Activated CD8-positive, alpha-beta T cell treated with anti-CD3 and anti-CD28 coated beads for 36 hours (primary cell): ENCODE results near the gene SLC46A3. TPM values are rescaled to one million over a fixed set of nuclear protein-coding genes. Genes with fewer than 3 reads are reported as not detected.
"Not testable (repeated sequence)": the region's sequence is repeated elsewhere in the genome, so short reads cannot be mapped to it uniquely, and the experiment has no call there.

Source experiments
- ATAC-seq: fragments of 200-7000 bp; cut with Tn5 transposase; one replicate; pipeline ENCODE4 v1.10.0; 2021; ENCODE audit warnings: mild to moderate bottlenecking, moderate library complexity
- CTCF ChIA-PET: fragments of 350-600 bp; sonication (Branson Sonifier 250); formaldehyde crosslinking; loops from one replicate; lab custom pipeline; 2021; ENCODE audit warnings: antibody characterized with exemption; lab: Charles Lee
- POLR2A ChIA-PET: fragments of 350-600 bp; sonication (Branson Sonifier 250); formaldehyde crosslinking; loops from one replicate; lab custom pipeline; 2021; ENCODE audit warnings: antibody characterized with exemption; lab: Charles Lee
- DNase-seq: peaks from one replicate; pipeline ENCODE4 v3.0.0-alpha.2; 2020
- H3K27ac Mint-ChIP-seq: one replicate; pipeline ENCODE4 v1.8.0; 2021; ENCODE audit warnings: mild to moderate bottlenecking, mixed read lengths
- H3K27me3 Mint-ChIP-seq: one replicate; pipeline ENCODE4 v1.8.0; 2021; ENCODE audit warnings: mixed read lengths
- H3K36me3 Mint-ChIP-seq: one replicate; pipeline ENCODE4 v1.8.0; 2021; ENCODE audit warnings: low read depth, mixed read lengths
- H3K4me1 Mint-ChIP-seq: one replicate; pipeline ENCODE4 v1.8.0; 2021; ENCODE audit warnings: low read depth, mixed read lengths
- H3K4me3 Mint-ChIP-seq: one replicate; pipeline ENCODE4 v1.8.0; 2021; ENCODE audit warnings: mild to moderate bottlenecking, moderate library complexity, mixed read lengths
- H3K9me3 Mint-ChIP-seq: one replicate; pipeline ENCODE4 v1.8.0; 2021; ENCODE audit warnings: mixed read lengths
- intact Hi-C: fragments of 100-400 bp; cut with micrococcal nuclease; formaldehyde crosslinking; loops from one replicate; pipeline ENCODE4 v1.10.0; 2022
- total RNA-seq, 2 experiments: library from RNA; stranded (reverse); gene quantifications; one replicate each; pipeline ENCODE4 v1.2.3, GENCODE V29; 2021
- TF ChIP-seq, protein P1 (sequence below): fragments of 200-600 bp; IDR thresholded peaks from one replicate; pipeline ENCODE4 v1.8.0; 2022; ENCODE audit warnings: antibody characterized with exemption, mild to moderate bottlenecking

Gene SLC46A3
- total RNA-seq, 2 experiments from 2014 or later = 3.2 to 3.4 TPM

DNA sequence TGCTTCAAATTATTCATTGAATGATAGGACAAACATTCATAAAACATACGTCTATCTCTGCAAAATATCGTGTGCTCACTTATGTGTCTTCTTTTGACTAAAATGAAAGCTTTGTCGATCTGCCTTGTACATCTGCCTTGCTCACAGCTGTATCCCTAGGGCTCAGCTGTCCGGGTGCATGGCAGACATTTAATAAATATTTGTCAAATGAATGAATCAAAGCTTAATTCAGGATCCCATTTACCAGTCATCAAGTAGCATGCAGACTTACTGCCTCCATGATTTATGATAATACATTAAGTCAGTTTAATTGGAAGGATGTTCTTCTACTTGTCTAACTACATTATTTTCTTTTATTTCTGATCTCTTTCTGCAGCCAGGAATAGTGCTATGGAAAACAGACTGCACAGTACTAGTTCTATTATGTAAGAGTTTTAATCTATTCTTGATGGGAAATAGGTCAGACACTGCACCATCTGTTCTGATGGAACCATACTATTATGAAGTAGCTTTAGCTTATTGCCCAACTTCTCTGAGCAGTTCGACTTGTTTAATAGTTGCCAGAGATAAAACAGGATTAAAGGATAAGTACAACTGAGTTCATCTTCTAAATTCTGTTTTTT is 13.2 kb downstream of the SLC46A3 start:
- POLR2A ChIA-PET = no interaction called here
- H3K27ac Mint-ChIP-seq = no peak overlapping the region
- intact Hi-C loops = no loop called here
- H3K36me3 Mint-ChIP-seq = peaks cover 29% of the 10 kb centered on the region
- no peaks in the 10 kb centered on the region for H3K9me3 Mint-ChIP-seq
- no peak overlapping the region for H3K4me3 Mint-ChIP-seq
- DNase-seq = no peak
- CTCF ChIA-PET = no interaction called here
- no peak for ATAC-seq
- no peaks in the 10 kb centered on the region for H3K27me3 Mint-ChIP-seq
- TF ChIP-seq, protein P1, sequence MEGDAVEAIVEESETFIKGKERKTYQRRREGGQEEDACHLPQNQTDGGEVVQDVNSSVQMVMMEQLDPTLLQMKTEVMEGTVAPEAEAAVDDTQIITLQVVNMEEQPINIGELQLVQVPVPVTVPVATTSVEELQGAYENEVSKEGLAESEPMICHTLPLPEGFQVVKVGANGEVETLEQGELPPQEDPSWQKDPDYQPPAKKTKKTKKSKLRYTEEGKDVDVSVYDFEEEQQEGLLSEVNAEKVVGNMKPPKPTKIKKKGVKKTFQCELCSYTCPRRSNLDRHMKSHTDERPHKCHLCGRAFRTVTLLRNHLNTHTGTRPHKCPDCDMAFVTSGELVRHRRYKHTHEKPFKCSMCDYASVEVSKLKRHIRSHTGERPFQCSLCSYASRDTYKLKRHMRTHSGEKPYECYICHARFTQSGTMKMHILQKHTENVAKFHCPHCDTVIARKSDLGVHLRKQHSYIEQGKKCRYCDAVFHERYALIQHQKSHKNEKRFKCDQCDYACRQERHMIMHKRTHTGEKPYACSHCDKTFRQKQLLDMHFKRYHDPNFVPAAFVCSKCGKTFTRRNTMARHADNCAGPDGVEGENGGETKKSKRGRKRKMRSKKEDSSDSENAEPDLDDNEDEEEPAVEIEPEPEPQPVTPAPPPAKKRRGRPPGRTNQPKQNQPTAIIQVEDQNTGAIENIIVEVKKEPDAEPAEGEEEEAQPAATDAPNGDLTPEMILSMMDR = no peak
- H3K4me1 Mint-ChIP-seq = peaks cover 12% of the 10 kb centered on the region

DNA sequence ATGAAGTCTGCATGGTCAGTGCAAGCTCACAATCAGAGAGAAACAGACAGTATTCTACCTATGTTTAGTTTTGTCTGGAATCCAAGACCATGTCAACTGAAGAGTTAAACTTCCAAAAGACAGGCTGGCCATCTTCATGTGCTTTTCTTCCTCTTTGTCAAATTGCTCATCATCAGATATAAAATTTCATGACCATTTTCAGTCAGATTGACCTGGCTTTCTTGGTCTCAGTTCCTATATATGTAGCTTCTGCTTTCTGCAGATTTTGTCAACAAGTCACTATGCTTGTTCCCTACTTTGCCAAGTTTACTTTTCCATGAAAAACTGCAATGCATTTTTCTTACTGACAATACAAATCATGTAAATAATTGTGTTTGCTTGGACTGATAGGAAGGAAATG is 13.9 kb downstream of the SLC46A3 start:
- ATAC-seq = no peak
- Mint-ChIP-seq H3K27ac (no peak overlapping the region), H3K4me1 (peaks cover 9% of the 10 kb centered on the region), H3K36me3 (peaks cover 31% of the 10 kb centered on the region), H3K4me3 (no peak overlapping the region), H3K9me3 (no peaks in the 10 kb centered on the region), H3K27me3 (no peaks in the 10 kb centered on the region)
- intact Hi-C loops = no loop called here
- ChIA-PET POLR2A (no interaction called here), CTCF (no interaction called here)
- TF ChIP-seq, protein P1 = no peak
- no peak for DNase-seq

DNA sequence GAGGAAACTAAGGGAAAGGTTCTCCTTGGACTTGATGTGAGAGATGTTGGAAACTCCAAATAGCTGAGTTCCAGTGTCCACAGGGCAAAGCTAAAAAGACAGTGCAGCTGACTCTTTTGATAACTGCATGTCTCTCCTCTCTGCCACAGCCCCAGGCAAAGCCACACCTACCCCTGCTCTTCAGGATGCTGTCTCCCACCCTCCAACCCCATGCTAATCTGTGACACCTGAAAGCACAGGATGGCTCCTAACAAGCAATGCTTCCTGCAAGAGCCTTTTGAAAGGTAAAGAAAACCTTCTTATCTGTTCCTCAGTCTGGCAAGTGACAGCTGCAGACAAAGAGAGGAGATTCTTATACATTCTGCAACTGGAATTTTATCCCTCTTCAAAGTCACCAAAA is 14.5 kb downstream of the SLC46A3 start:
- Mint-ChIP-seq H3K27ac (no peak overlapping the region), H3K36me3 (peaks cover 27% of the 10 kb centered on the region), H3K27me3 (no peaks in the 10 kb centered on the region), H3K9me3 (no peaks in the 10 kb centered on the region), H3K4me1 (peaks cover 9% of the 10 kb centered on the region), H3K4me3 (no peak overlapping the region)
- no peak for ATAC-seq
- TF ChIP-seq, protein P1 = no peak
- no peak for DNase-seq
- POLR2A ChIA-PET = no interaction called here
- intact Hi-C loops = no loop called here
- CTCF ChIA-PET = no interaction called here

DNA sequence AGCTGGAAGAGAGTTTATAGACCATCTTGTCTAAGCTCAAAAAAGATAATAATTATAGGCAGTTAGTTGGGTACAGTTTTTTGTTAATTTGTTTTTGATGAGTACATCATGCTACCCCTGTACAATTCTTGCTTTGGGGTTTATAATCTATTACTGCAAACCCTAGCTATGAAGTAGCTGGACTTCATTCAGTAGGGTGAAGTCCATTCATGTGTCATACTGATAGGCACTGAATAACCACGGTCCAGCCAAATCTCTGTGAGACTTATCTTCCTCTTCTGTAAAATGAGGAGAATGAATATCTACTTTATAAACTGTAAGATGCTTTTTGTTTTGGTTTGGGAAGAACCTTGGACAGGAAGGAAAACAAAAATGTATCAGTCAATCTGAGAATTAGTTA is 19.5 kb downstream of the SLC46A3 start:
- H3K27me3 Mint-ChIP-seq = no peaks in the 10 kb centered on the region
- no peak for DNase-seq
- POLR2A ChIA-PET = no interaction called here
- intact Hi-C loops = no loop called here
- no peak overlapping the region for H3K27ac Mint-ChIP-seq
- H3K4me3 Mint-ChIP-seq = no peak overlapping the region
- peaks cover 26% of the 10 kb centered on the region for H3K36me3 Mint-ChIP-seq
- H3K4me1 Mint-ChIP-seq = no peaks in the 10 kb centered on the region
- CTCF ChIA-PET = no interaction called here
- TF ChIP-seq, protein P1 = no peak
- H3K9me3 Mint-ChIP-seq = no peaks in the 10 kb centered on the region
- ATAC-seq = no peak

DNA sequence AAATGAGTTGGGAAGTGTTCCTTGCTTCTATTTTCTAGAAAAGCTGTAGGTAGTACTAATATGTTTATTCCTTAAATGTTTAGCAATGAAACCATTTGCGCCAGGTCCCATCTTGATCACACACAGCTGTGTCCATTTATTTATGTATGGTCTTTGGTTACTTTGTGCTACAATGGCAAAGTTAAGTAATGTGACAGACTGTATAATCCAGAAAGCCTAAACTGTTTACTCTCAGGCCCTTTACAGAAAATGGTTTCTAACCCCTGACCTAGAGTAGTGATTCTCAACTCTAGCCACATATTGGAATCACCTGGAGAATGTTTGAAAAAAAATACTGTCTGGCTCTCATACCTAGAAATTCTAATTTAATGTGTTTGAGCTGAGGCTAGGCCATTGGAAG is 21.3 kb downstream of the SLC46A3 start:
- intact Hi-C loops = no loop called here
- no peaks in the 10 kb centered on the region for H3K4me1 Mint-ChIP-seq
- H3K27ac Mint-ChIP-seq = no peak overlapping the region
- H3K27me3 Mint-ChIP-seq = no peaks in the 10 kb centered on the region
- TF ChIP-seq, protein P1 = no peak
- H3K9me3 Mint-ChIP-seq = peaks cover 9% of the 10 kb centered on the region
- ChIA-PET CTCF (no interaction called here), POLR2A (no interaction called here)
- ATAC-seq (no peak), DNase-seq (no peak)
- no peak overlapping the region for H3K4me3 Mint-ChIP-seq
- H3K36me3 Mint-ChIP-seq = peaks cover 34% of the 10 kb centered on the region

DNA sequence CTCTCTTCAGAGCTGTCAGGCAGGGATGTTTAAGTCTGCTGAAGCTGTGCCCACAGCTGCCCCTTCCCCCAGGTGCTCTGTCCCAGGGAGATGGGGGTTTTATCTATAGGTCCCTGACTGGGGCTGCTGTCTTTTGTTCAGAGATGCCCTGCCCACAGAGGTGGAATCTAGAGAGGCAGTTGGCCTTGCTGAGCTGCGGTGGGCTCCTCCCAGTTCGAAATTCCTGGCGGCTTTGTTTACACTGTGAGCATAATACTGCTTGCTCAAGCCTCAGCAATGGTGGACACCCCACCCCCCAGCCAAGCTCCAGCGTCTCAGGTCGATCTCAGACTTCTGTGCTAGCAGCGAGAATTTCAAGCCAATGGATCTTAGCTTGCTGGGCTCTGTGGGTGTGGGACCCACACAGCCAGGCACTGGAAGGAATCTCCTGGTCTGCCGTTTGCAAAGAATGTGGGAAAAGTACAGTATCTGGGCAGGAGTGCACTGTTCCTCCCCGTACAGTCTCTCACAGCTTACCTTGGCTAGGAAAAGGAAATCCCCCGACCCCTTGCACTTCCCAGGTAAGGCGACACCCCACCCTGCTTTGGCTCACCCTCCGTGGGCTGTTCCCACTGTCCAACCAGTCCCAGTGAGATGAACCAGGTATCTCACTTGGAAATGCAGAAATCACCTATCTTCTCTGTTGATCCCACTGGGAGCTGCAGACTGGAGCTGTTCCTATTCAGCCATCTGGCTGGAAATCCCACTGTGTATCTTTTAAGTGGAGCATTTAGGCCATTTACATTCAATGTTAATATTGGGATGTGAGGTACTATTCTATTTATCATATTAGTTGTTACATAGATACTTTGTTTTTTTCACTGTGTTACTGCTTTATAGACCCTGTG is 24.9 kb downstream of the SLC46A3 start:
- ATAC-seq, H3K27ac Mint-ChIP-seq, intact Hi-C loops, DNase-seq, POLR2A ChIA-PET, H3K4me3 Mint-ChIP-seq, H3K4me1 Mint-ChIP-seq, H3K27me3 Mint-ChIP-seq: not testable (repeated sequence)
- Mint-ChIP-seq H3K9me3 (peaks cover 21% of the 10 kb centered on the region), H3K36me3 (peaks cover 19% of the 10 kb centered on the region)
- CTCF ChIA-PET = interaction anchor here (0.7 kb wide), 1 partner anchor 101 kb away, joined by 3 read pairs; no protein-coding TSS in a partner anchor
